PC-3 (cell line): Measurements from ENCODE around the gene ZNF862.
"Not testable (repeated sequence)": the region's sequence is repeated elsewhere in the genome, so short reads cannot be mapped to it uniquely, and the experiment has no call there.

Experiments
- EZH2 ChIP-seq: fragments of 300-600 bp; sonication (generic); IDR thresholded peaks from one replicate; pipeline ENCODE4 v1.6.1; 2017; ENCODE audit warnings: antibody characterized with exemption, mild to moderate bottlenecking, low read length; ENCODE audit not compliant: unreplicated experiment
- TF ChIP-seq, protein P1 (sequence below): fragments of 300-600 bp; sonication (generic); conservative IDR thresholded peaks from 2 replicates; pipeline ENCODE4 v1.5.1; 2017; ENCODE audit warnings: antibody characterized with exemption, low read depth, mild to moderate bottlenecking, low read length

DNA sequence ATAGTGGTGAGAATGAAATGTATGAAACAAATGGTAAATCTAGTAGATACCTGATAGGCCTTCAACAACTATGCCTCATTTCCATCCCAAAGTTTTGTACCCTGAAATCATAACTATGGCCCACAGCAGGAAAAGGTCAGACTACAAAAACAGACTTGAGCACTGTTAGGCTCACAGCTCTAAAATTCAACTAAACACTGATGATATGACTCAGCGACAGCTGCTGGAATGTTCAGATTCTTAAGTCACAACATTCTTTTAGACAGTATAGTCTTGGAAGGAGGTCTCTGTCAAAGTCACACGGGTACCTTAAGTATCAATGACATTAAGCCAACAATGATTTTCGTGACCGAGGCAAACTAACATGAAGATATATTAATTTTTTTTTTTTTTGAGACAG lies 74.0 kb downstream of the ZNF862 start:
- not testable (repeated sequence) for TF ChIP-seq EZH2
- TF ChIP-seq, protein P1, sequence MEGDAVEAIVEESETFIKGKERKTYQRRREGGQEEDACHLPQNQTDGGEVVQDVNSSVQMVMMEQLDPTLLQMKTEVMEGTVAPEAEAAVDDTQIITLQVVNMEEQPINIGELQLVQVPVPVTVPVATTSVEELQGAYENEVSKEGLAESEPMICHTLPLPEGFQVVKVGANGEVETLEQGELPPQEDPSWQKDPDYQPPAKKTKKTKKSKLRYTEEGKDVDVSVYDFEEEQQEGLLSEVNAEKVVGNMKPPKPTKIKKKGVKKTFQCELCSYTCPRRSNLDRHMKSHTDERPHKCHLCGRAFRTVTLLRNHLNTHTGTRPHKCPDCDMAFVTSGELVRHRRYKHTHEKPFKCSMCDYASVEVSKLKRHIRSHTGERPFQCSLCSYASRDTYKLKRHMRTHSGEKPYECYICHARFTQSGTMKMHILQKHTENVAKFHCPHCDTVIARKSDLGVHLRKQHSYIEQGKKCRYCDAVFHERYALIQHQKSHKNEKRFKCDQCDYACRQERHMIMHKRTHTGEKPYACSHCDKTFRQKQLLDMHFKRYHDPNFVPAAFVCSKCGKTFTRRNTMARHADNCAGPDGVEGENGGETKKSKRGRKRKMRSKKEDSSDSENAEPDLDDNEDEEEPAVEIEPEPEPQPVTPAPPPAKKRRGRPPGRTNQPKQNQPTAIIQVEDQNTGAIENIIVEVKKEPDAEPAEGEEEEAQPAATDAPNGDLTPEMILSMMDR = not testable (repeated sequence)
